Measurements from ENCODE around the gene BCL7A. TPM values are rescaled to one million over a fixed set of nuclear protein-coding genes. Genes with fewer than 3 reads are reported as not detected.

The BCL7A gene
- total and polyA plus RNA-seq, 2 of the 8 experiments (the other 6 are each of a cell fraction or from before 2014, with no cell fraction given) = 11.9 to 12.7 TPM

DNA sequence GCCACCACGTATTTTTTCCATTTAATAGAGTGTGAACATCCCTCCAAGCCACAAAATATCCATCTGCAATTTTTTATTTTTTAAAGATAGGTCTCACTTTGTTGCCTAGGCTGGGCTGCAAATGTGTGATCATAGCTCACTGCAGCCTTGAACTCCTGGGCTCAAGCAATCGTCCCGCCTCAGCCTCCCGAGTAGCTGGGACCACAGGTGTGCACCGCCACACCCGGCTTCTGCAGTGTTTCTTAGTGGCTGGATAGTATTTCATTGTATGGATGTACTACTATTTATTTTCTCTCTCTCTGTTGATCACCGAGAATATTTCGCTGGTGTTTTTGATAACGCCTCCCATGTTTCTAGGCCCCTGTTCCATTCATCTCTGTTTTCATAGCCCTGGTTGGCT lies 74.3 kb downstream of the BCL7A start:
- Histone ChIP-seq H3K27ac (ENCODE audit: low read depth, low read length) (no peak overlapping the region), H3K9ac (replicated peaks in 1 of 4; ENCODE audit: extremely low read depth in 1 of 4, low read depth in 3 of 4, low read length in 3 of 4) (no peak overlapping the region), H3K27me3 (replicated peaks in 1 of 4; ENCODE audit: control insufficient read depth in 3 of 4, extremely low read depth in 1 of 4, insufficient read depth in 3 of 4, low read length in 3 of 4) (no peaks in the 10 kb centered on the region; a peak in 1 of 7 replicates), H3K4me1 (replicated peaks in 1 of 4; ENCODE audit: control insufficient read depth in 3 of 4, insufficient read depth in 4 of 4, low read length in 3 of 4) (peaks cover 0 to 6% (median 0%) of the 10 kb centered on the region in 4 experiments; a peak in 3 of 7 replicates), H2BK20ac (ENCODE audit: low read length) (no peak overlapping the region), H4K91ac (replicated peaks; ENCODE audit: insufficient read length, low read length) (no peak overlapping the region), H3K4me3 (ENCODE audit: extremely low read depth in 1 of 4, insufficient read depth in 2 of 4, low read depth in 3 of 4, low read length in 4 of 4) (no peak overlapping the region), H3K79me2 (ENCODE audit: control insufficient read depth in 1 of 2, insufficient read depth in 2 of 2, low read length in 2 of 2) (peaks cover 5 to 24% of the 10 kb centered on the region in 2 experiments; a peak in 3 of 4 replicates), H4K8ac (ENCODE audit: extremely low read depth, insufficient read depth, low read length) (no peak overlapping the region), H3K79me1 (ENCODE audit: low read depth, low read length) (peaks cover 25% of the 10 kb centered on the region), H3K9me3 (ENCODE audit: insufficient read depth in 2 of 2, low read depth in 1 of 2, low read length in 1 of 2) (no peaks in the 10 kb centered on the region), H2BK5ac (ENCODE audit: low read depth, low read length) (no peak overlapping the region), H2BK15ac (ENCODE audit: low read length) (no peak overlapping the region), H3K14ac (ENCODE audit: insufficient read length) (no peak overlapping the region), H2BK12ac (ENCODE audit: low read depth, low read length) (no peak overlapping the region), H4K20me1 (replicated peaks in 1 of 2; ENCODE audit: control insufficient read depth in 1 of 2, insufficient read depth in 2 of 2, low read length in 2 of 2) (peaks cover 3 to 25% of the 10 kb centered on the region in 2 experiments), H3K23me2 (ENCODE audit: low read depth, low read length) (peaks cover 25% of the 10 kb centered on the region; the same call in 1 of the 2 replicates), H2BK120ac (replicated peaks; ENCODE audit: low read depth, low read length) (no peak overlapping the region), H2AK5ac (ENCODE audit: low read depth, low read length) (no peak overlapping the region), H3K18ac (ENCODE audit: extremely low read depth, low read length) (no peak overlapping the region), H4K5ac (ENCODE audit: insufficient read length, low read depth, low read length) (no peak overlapping the region), H3K23ac (ENCODE audit: insufficient read length) (no peak overlapping the region), H3K36me3 (ENCODE audit: control insufficient read depth in 2 of 4, insufficient read depth in 4 of 4, low read length in 3 of 4) (no peaks in the 10 kb centered on the region; a peak in 1 of 8 replicates), H3K4ac (replicated peaks; ENCODE audit: insufficient read length, low read depth, low read length) (no peak overlapping the region), H3K56ac (replicated peaks; ENCODE audit: insufficient read length, low read depth, low read length) (no peak overlapping the region), H2AFZ (ENCODE audit: low read length) (no peak overlapping the region), H3K4me2 (ENCODE audit: insufficient read depth in 1 of 2, low read depth in 2 of 2, low read length in 2 of 2) (no peak overlapping the region)
- FAIRE-seq (no peak), DNase-seq (ENCODE audit: low read depth in 1 of 2, low spot score in 2 of 2) (no peak)
- POLR2A ChIA-PET (ENCODE audit: partially characterized antibody) = interaction anchor here (1.0 to 4.0 kb wide), 4 partner anchors 8 to 18 kb away, joined by 5 to 16 read pairs (median 10); partner anchors contain the start of gene MLXIP
- WGBS, 2 experiments (ENCODE audit: extremely low coverage in 1 of 2, insufficient coverage in 1 of 2, insufficient read length in 1 of 2, insufficient replicate concordance in 2 of 2, low coverage in 1 of 2, low lambda C conversion rate in 2 of 2, missing lambda C conversion rate in 1 of 2) = 85% methylated on average over 9 of the region's 9 CpGs; no CpG with 5 or more reads in 1 of the 2 experiments
- CTCF ChIA-PET (ENCODE audit: partially characterized antibody) = interaction anchor here (0.6 to 4.8 kb wide), 10 partner anchors 8 to 275 kb away, joined by 3 to 40 read pairs (median 6); no protein-coding TSS in a partner anchor
- TF ChIP-seq POLR2AphosphoS5 (IDR thresholded peaks at IDR 0.05; ENCODE audit: low read depth, low read length) (no peak), GABPA (IDR thresholded peaks at IDR 0.05; ENCODE audit: borderline replicate concordance, insufficient read depth, low read length) (no peak), NRF1 (IDR thresholded peaks at IDR 0.05; ENCODE audit: low read depth, low read length) (no peak), EP300 (IDR thresholded peaks at IDR 0.05; ENCODE audit: borderline replicate concordance in 1 of 2, low read depth in 2 of 2, low read length in 2 of 2) (no peak), CBX5 (IDR thresholded peaks at IDR 0.05; ENCODE audit: low read depth, low read length) (no peak), POLR2A (IDR thresholded peaks at IDR 0.05; ENCODE audit: control extremely low read depth in 1 of 2, low read depth in 2 of 2, low read length in 2 of 2) (no peak), CTBP2 (IDR thresholded peaks at IDR 0.05; ENCODE audit: borderline replicate concordance, insufficient read depth, insufficient read length, low read length) (no peak), CHD2 (IDR thresholded peaks at IDR 0.05; ENCODE audit: low read length) (no peak), CREB1 (IDR thresholded peaks at IDR 0.05) (no peak), MAFK (IDR thresholded peaks at IDR 0.05; ENCODE audit: low read depth, low read length) (no peak), POU5F1 (IDR thresholded peaks at IDR 0.05; ENCODE audit: low read depth, low read length) (no peak), BCL11A (IDR thresholded peaks at IDR 0.05; ENCODE audit: low read depth in 2 of 2, low read length in 2 of 2) (no peak), FOSL1 (IDR thresholded peaks at IDR 0.05; ENCODE audit: insufficient read depth, low read depth, low read length) (no peak)
- TF ChIP-seq, protein P1, sequence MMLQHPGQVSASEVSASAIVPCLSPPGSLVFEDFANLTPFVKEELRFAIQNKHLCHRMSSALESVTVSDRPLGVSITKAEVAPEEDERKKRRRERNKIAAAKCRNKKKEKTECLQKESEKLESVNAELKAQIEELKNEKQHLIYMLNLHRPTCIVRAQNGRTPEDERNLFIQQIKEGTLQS (IDR thresholded peaks at IDR 0.05; ENCODE audit: insufficient read depth, low read depth, low read length) = no peak
